Measurements from ENCODE around the gene SRR.
"Not testable (repeated sequence)": the region's sequence is repeated elsewhere in the genome, so short reads cannot be mapped to it uniquely, and the experiment has no call there.

Gene SRR, protein sequence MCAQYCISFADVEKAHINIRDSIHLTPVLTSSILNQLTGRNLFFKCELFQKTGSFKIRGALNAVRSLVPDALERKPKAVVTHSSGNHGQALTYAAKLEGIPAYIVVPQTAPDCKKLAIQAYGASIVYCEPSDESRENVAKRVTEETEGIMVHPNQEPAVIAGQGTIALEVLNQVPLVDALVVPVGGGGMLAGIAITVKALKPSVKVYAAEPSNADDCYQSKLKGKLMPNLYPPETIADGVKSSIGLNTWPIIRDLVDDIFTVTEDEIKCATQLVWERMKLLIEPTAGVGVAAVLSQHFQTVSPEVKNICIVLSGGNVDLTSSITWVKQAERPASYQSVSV

DNA sequence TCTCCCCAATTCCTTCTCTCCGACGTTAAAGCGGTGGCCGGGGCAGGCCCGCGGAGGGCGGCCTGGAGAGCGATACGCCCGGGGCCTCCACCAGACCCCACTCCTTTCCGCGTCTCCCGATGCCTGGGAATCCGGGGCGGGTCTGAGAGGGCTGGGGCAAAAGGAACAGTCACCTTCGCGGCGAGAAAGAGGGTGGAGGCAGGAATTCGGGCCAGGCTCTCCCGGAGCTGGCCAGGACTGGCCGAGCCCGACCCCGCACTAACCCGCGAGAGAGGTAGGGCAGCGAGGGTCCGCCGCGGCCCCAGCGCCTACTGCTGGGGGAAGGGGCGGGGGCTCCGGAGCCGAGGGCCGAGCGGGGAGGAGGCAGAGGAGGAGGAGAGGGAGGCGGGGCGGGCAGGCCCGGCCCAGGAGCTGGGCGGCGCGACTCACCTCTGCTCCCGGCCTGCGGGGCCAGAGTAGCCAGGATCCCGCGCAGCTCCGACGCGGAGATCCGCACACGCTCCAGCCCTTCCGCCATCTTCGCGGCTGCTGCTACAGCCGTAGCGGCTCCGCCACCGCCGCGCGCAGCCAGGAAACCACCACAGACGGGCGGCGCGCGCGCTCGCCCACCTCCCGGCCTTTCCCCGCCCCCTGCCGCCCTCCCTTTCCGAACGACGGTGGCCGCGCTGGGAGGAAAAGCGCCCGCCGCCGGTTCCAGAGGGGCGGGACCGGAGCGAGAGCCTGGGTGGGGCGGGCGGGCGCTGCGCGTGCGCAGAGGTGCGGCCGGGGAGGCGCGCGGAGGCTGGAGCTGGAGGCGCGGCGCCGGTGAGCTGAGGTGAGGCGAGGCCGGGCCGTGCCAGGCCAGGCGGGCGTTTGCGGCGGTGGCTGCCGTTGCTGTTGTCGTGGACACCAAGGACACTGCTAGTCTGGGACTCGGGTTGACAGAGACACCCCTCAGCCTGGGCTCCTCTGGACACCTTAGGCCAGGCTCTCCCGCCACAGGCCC is at the start of gene SRR, which contains the start of gene SMG6:
SRR (plus strand) TSS at position 747 of the 985 bp plus-strand sequence. CDS start 11,611 bp downstream, outside the sequence.
SMG6 (minus strand) TSS at position 582 of the 985 bp plus-strand sequence; CDS start at position 517, 65 bp downstream.
- peak; percentile 96 for DNase-seq

DNA sequence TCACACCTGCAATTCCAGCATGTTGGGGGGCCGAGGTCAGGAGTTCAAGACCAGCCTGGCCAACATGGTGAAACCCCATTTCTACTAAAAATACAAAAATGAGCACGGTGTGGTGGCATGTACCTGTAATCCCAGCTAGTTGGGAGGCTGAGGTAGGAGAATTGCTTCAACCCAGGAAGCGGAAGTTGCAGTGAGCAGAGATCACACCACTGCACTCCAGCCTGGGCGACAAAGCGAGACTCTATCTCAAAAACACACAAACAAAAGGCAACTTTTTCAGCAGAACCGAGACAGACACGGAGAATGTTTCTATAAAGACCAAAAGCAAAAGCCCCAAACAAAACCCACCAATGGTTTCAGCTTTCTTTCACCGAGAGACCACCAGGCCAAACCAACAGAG is 44.9 kb upstream of the SRR start:
- DNase-seq = not testable (repeated sequence)

DNA sequence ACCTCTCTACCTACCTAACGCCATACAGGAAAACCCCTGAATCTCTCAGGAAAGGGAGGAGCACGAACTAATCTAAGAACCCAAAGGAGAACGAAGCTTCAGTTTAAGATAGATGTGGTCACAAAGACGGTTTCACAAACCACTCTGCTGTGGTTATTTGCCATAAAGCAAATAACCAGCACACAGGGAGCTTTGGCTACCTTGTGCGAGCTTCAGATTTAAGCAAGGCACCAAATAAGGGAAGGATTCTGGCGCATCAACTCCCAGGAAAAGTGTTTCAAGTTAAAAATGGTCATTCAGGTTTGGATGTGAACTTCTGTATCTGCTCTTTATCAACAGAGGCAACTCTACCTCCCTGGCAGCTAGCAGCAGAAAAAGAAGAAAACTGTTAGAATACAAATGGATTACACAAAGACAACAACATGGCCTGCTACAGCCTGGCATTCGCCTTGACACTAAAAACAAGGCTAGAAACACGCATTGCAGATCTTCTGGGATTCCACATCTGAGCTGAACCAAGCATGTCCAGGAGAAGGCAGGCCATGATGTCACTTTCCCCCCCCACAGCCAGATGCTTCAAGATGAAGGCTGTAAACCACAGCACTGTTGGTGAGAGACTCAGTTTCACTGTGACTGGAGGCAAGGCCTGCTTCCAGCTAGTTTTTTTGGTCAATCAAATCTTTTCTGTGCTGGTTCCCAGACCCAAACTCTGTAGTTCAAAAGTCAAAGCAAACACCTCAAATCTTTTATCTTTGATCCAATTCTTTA is 43.8 kb upstream of the SRR start:
- peak; percentile 65 for DNase-seq

DNA sequence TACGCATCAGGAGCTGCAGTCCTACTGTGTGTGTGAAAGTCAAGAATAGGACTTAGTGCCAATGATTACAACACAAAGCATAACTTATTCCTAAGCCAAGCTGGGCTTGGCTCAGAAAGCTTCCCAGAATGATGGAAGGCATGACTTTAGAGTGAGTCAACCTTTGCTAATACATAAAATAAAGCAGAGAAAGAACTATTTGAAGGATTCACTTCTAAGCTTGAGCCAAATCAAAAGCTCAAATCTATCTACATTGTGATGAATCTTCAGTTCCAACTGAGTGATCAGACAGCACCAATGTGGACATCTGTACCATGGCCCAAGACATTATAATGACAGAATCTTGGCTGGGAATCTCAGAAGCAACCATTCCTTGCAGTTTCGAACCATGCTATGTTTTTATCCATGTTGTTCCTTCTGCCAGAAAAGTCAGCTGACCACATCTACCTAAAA is 41.6 kb upstream of the SRR start:
- DNase-seq = no peak

DNA sequence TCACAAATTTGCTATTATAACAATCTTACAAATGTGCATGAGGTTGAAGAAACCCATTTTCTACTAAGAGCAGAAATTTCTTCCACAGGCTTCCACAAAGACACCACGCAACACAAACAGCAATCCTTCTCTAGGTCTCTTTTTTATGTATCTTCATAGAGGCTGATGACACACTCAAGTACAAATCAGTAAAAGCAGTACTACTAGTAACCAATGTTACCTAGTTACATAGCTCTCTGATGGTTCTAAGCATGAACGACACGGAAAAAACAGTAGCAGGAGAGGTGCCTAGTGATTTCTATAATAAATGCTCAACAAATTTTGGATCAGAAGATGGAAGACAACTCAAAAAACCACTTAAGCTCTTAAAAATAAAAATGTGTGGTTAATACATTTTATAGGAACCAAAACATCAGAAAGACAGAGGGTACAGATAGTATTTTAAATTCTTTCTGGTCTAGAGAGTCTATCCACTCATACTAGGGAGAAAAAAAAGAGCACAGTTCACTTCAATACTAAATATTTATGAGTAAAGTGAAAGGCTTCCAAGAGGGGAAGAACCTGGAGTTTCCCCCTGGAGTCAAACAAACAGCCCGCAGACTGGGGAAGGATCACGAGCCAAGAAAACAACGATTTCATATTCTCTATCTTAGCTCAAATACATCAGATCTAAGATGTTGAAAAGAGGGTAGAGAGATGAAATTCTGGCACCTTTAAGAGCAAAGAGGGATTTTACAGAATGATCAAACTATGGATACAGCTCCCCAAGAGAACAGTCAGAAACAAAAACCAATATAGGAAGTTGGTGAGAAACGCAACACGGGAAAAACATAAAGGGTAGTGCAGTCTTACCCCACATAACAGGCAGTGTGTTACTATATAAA is 40.3 kb upstream of the SRR start:
- no peak for DNase-seq

DNA sequence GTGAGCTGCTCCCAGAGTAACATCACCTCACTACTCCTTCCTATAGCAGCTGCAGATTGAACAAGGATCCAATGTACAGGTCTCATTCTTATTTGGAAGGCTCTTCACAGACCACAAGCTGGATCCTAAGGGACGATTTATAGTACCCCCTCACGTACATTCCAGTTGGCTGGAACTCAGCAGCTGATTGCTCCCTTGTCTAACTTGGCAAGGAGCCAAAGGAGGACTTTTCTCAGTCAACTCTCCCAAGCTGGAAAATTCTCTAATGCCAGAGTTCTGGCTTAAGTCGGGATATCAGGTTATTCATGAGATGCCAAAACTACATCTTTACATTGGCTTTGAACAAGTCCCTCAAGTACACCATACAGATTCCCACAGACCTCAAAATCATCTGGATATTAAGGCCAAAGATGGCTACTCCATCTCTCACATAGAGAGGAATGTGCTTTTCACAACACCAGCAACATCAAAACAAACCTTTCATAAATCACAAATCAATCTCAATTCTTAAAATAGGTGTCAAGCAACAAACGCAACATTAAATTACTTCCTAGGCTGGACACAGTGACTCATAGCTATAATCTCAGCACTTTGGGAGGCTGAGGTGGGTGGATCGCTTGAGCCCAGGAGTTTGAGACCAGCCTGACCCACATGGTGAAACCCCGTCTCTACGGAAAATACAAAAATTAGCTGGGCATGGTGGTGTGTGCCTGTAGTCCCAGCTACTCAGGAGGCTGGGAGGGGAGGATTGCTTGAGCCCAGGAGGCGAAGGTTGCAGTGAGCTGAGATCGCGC is 39.5 kb upstream of the SRR start:
- no peak for DNase-seq

DNA sequence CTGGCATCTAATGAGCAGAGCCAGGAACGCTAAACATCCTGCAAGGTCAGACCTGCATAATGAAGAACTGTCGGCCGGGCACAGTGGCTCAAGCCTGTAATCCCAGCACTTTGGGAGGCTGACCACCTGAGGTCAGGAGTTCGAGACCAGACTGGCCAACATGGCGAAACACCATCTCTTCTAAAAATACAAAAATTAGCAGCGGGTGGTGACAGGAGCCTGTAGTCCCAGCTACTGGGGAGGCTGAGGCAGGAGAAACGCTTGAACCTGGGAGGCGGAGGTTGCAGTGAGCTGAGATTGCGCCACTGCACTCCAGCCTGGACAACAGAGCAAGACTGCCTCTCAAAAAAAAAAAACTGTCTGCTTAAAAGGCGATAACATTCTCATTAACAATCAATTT is 38.6 kb upstream of the SRR start:
- not testable (repeated sequence) for DNase-seq

DNA sequence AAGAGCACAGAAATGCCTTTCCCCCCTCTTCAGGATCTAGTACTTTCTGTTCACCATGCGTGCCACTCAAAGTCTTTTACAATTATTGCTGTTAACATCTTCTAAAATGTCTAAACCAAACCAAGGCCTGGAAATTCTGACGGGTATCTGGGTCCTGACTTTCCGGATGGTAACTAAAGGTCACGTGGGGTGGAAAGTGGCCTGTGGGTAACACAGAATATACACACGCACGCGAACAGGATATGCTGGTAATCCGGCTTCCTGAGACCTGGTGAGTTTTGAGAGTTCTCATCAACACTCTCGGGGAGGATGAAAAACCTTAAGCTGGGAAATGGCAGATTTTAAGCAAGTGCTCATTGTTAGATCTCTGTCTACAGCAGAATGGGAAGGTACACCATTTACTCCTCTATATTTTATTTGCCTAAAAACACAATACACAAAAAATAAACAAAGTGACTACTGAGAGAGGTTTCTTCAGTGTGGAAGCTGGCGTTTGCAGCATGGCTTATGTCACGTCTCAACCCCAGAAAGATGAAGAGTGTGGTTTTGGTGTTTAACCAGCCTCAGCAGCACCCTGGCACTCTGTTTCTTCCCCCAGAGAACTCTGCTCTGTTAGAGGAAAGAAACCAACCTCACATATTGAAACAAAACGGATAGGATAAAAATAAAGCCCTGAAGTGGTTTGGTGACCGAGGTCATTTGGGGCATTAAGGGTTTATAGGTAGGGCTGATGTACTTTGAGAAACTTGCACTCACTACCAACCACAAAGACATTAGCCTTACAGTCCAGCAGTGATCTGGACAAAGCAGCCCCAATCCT is 37.5 kb upstream of the SRR start:
- peak; percentile 88 for DNase-seq

DNA sequence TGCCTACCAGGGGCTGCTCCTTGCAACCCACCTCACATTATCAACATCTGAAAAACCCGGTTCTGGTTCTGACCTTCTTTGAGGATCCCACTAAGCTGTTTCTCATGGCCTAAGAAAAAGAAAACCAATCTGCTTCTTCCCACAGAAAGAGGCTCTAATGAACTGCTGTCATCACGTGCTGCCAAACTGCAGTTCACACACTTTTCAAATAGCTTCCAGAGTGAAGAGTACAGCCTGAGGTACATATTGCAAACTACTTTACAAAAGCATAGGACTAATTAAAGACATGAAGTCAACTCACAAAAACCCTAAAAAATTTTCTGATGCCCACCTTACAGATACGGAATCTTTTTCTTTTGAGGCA is 36.9 kb upstream of the SRR start:
- DNase-seq = no peak

DNA sequence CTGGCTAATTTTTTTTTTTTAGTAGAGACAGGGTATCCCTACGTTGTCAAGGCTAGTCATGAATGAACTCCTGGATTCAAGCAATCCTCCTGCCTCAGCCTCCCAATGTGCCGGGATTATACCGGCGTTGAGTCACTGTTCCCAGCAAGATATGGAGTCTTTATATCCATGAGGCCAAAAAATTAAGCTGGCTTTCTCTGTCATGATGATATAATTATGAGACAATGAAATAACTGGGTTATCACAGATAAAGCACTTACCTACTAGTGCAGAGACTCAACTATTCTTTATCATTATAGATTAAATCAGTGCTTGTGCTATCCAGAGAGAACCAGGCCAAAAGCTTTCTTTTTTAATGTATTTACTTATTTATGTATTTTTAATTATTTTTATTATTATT is 36.4 kb upstream of the SRR start:
- no peak for DNase-seq

DNA sequence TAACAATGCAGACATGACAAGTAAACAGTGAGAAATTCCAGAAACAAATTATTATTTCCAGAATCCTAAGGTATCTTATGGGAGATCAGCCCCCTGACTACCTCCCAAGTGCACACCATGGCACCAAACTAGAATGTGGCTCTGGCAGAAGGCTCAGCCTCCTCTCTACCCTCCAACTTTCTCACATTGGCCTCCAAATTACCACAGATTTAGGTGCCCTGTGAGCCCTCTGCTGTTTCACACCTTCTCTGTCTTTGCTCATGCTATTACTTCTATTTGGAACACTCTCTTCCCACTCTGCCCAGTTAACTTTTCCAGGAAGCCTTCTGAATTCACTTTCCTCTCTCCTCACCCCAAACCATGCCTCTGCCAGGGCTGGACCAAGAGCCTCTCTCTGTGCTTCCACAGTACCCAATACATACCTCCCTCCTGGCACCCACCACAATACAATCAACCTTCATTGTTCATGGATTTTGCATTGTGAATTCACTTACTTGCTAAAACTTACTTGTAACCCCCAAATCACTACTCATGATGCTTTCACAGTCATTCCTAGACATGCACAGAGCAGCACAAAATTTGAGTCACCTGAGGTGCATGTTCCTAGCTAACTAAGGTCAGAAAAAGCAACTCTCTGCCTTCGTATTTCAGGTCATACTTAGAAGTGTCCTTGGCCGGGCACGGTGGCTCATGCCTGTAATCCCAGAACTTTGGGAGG is 31.6 kb upstream of the SRR start:
- no peak for DNase-seq

DNA sequence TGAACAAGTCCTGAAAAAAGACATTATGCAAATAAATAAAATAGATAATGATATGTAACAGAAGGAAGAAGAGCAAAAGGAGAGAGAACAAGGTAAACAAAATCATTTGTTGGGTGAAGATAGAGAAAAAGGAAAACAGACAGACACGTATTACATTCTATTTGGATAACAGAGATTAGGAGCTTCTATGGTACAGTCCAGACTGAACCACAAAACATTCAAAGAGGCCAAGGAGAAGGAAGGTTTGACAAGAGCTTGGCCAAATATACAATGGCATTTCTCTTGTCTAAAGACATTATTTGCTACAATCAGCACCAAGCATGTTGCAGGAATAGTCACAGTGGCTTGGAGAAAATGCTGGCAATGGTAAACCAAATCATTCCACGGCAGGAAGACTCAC is 29.3 kb upstream of the SRR start:
- DNase-seq = no peak

DNA sequence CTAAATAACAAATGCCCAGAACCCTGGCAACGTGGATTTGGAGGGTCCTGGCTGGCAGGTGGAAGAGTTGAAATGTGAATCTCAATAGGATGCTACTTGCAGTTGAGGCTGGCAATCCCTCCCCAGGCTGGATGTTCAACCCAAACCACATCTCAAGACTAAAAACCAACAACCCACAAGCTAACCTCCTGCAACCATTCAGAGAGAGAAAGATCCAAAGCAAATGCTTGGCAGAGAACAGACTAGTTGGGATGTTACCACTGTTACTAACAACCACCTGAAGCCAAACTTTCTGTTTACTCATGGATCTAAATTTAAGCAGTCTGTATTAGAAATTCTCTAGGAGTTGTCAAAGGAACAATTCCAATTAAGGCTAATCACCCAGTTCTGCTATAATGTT is 28.0 kb upstream of the SRR start:
- no peak for DNase-seq

DNA sequence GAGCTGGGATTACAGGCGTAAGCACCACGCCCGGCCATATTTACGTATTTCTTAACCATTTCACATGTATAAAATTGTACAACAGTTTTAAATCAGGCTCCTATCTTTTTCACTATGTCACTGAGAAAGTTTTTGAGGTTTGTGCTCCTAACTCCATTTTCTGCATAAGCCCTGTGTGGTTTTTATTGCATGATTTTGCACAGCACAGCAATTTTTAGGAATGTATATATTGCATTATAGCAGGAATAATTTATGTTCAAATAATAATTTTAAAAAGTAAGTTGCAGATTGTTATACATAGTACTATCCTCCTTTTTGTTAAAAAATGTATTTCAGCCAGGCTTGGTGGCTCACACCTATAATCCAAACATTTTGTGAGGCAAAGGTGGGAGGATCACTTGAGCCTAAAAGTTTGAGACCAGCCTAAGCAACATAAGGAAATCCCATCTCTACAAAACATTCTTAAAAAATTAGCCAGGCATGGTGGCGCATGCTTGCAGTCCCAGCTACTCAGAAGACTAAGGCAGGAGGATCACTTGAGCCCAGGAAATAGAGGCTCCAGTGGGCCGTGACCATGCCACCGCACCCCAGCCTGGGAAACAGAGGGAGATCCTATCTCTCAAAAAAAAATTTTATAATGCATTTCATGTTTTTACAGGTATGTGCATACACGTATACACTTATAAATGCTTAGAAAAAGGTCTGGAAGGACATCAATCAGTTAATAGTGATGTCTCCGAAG is 26.1 kb upstream of the SRR start:
- DNase-seq = no peak

DNA sequence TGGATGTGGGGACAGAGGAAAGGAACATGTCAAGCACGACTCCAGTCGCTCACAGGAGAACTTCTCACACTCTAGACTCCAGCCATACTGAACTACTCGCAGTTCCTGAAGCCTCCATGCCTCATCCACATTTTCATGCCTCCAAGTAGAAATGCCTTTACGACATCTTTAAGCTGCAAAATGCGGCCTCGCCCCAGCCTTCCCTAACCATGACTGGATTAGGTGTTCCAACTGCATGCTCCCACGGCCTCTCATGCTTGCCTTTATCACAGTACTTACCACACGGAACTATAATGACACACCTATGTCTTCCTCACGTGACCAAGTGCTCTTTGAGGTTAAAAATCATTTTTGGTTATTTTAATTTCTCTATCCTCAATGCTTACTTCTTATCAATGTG is 24.0 kb upstream of the SRR start:
- no peak for DNase-seq

DNA sequence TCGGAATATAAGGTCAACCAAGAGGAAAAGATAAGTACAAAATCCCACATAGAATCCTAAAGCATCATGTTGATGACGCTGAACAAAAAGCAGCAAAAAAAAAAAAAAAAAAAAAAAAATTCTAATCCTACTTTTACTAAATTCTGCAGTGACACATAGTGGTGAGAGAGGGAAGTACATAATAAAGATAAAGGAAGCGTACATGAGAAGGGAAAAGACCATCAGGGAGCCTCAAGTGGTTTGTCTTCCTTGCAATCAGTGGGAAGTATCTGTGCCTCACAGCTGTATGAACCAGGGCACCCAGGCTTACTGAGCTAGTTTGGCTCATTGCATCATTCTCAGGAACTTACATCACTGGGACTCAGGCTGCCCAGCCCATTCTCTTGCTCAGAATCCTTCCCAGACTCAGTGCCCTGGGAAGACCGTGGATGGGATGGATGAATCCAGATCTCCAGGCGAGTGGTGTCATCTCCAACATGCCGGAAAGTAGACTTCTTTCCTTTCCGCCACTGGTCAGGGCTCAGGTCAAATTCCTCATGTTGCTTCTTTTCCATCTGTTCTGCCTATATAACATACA is 21.4 kb upstream of the SRR start:
- DNase-seq = peak; percentile 71

DNA sequence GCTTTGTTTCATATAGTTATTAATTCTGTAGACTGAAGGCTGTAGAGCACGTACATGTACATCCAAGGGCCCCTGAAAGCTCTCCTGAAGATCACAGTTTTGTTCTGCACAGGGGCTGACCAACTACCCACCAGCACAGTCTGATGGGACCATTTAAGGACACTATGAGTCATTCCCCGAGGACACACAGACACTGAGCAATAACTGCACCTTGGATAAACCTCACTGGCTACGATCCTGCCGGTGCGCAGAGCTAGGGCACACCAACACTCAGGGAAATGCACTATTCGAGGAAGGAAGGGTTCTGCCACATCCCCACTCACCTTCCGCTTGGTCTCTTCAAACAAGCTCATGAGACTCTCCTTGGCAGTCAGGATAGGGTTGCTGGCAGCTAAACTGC is 20.4 kb upstream of the SRR start:
- DNase-seq = no peak

DNA sequence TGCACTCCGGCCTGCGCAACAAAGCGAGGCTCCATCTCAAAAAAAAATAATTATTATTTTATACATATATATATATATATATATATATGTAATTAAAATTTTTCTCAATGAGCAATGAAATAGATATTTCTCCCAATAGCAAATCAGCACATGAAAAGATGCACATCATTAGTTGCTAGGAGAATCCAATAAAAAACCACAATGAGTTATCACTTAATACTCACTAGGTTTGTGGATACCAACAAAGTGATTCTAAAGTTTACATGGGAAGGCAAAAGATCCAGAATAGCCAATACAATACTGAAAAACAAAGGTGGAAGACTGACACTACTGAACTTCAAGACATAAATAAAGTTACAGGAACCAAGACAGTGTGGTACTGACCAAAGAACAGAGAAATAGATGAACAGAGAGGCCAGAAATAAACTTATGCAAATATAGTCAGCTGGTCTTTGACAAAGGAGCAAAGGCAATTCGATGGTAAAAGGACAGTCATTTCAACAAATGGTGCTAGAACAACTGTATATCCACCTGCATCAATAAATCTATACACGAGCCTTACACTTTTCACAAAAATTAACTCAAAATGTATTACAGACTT is 13.8 kb upstream of the SRR start:
- no peak for DNase-seq
